EL (cell line): Measurements from ENCODE around the gene CAPN11.

ENCODE experiments used
- DNase-seq: peaks from one replicate; pipeline ENCODE4 v3.0.0-alpha.2; 2016

CAPN11 gene

GRCh38 chr6:44217332-44218143 is 58.9 kb downstream of the CAPN11 start:
- DNase-seq, result no peak

DNA sequence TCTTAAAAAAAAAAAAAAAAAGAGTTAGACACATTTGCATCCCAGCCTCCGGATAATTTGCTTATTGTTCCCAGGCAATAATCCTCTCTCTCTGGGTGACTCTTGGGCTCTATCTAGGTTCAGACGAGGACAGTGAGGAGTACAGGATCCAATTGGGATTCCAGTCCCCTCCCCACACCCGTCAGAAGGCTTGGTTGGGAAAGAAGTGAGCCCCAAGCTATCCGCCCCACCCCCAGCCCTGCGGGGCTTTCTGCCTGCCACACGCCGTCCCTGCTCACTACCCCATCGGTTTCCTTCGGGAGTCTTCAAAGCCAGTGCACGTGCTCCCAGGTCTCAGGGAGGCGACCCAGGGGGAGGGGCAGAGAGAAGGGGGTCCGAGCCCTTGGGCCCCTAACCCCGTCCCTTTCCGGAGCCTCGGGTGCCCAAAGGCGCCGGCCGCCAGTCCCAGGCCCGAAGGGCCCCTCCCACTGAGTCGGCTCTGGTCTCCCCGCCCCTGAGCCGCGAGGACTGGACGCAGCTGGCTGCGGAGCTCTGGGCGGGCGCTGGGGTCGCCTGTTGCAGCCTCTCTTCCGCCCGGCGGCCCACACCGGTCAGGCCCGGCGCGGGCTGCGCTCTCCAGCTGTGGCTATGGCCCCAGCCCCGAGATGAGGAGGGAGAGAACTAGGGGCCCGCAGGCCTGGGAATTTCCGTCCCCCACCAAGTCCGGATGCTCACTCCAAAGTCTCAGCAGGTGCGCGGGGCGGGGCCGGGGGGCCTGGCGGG is 60.6 kb downstream of the CAPN11 start:
- peak; percentile 78 for DNase-seq

DNA sequence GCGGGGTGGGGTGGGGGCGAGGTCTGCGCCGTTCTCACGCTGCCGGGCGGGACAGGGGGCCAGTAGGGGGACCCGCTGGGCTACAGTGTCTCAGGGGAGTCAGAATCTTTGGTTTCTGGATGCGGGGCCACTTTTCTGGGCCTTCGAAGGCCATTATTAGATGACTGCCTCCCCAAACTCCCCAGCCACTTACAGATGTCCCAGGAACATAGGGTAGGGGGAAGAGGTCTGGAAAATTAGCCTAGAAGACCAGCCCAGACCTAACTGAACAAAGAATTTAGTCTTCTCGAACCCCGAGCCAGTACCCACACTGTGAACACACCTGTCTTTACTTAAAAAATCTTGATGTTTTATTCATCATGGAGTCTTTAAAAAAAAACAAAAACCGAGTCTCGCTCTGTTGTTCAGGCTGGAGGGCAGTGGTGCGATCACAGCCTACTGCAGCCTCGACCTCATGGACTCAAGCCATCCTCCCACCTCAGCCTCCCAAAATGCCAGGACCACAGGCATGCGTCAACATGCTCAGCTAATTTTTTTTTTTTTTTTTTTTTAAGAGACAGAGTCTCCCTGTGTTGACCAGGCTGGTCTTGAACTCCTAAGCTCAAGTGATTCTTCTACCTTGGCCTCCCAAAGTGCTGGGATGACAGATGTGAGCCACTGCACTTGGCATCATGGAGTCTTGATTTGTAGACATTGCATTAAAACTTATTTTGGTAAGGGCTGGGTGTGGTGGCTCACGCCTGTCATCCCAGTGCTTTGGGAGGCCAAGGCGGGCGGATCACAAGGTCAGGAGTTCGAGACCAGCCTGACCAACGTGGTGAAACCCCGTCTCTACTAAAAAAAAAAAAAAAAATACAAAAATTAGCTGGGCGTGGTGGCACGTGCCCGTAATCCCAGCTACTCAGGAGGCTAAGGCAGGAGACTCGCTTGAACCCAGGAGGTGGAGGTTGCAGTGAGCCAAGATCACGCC is 61.5 kb downstream of the CAPN11 start:
- DNase-seq, result no peak

- DNase-seq, result no peak
Observed at GRCh38 chr6:44220913-44221290, 62.3 kb downstream of the CAPN11 start.

GRCh38 chr6:44221291-44221960 is 62.8 kb downstream of the CAPN11 start:
- peak; percentile 87 for DNase-seq

- DNase-seq, result no peak
Observed at GRCh38 chr6:44221961-44222335, 63.3 kb downstream of the CAPN11 start.

GRCh38 chr6:44222486-44223318 is 64.1 kb downstream of the CAPN11 start:
- DNase-seq, result no peak

DNA sequence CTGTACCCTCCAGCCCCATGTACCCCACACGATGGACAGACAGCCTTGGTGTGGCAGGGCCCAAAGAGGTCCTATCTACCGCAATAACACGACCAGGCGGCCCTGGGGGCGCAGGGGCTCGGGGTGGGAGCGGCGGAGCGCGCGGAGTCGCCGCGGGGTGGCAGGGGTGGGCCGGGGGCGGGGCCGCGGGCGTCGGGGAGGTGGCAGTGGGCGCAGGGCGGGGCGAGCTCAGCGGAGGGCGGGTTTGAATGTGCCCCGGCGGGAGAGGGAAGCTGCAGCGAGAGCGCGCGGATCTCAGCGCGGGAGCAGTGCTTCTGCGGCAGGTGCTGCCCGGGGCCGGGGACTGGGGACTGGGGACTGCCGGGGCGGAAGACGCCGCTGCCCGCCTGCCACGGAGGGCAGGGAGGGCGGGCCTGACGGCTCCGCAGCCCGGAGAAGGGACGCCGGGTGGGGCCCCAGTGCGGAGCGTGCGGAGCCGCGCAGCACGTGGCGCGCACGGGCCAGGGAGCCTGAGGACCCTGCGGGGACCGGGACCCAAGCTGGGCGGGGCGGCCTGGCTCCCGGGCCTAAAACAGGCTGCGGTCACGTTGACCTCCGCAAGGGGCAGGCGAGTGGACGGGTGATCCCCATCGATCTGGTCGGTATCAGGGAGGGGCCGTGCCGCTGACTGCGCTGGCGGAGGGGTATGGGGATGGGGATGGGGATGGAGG is 64.9 kb downstream of the CAPN11 start, which contains the start of gene SLC29A1:
TSS of gene SLC29A1 (plus strand) at position 277 of the 710 bp plus-strand sequence. CDS start 3,719 bp downstream, outside the sequence.
- peak; percentile 78 for DNase-seq

DNA sequence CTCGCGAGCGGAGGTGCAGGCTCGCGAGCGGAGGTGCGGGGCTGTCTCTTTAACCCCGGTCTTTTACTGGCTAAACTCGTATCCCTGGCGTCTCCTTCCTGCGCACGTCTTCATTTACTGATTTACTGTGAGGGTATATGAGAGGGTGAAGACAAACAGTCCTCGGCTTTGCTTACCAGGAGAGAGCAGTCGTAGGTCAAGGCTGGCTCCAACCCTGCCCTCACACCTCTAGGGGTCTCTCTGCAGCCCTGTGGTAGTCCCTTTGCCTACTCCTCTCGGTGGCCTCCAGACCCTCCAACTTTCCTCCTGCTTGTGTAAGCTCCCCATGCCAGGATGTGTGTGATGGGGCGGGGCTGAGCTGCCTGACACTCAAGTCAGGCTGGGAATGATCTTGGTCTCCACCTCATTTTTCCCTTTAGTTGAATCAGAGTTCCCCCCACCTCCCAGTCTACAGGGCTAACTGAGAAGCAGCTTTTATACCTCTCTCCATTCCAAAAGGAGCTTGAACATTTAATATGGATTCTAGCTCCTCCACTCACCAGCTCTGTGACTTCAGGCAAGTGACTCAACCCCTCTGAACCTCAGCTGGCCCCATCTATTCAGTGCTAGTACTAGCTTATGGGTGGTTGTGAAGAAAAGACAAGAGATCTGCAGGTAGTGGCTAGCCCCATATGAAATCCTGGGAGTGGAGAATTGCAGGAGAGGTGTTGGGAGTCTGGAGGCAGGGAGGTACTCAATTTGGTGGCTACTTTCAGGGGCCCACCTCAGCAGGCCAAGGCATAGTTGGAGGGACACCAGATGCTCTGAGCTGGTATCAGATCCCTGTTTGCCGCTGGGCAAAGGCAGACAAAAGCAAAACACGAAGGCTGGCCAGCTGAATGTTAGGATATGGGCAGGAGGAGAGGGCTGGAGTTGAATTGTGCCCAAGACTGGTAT is 65.7 kb downstream of the CAPN11 start:
- DNase-seq, result peak; percentile 49

DNA sequence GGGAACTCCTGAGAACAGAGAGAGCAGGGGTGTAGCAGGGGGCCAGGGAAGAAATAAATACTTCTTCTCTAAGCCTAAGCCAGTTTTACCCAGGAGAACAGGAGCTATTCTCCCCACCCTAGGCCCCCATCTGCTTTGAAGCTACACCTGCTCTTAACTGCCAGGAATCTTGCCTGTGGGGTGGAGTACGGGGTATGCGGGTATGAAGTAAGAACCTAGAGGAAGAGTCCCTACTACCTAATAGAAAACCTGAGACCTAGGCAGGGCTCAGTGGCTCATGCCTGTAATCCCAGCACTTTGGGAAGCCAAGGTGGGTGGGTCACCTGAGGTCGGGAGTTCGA is 66.3 kb downstream of the CAPN11 start:
- DNase-seq, result no peak

GRCh38 chr6:44225579-44226325 is 67.1 kb downstream of the CAPN11 start:
- no peak for DNase-seq

DNA sequence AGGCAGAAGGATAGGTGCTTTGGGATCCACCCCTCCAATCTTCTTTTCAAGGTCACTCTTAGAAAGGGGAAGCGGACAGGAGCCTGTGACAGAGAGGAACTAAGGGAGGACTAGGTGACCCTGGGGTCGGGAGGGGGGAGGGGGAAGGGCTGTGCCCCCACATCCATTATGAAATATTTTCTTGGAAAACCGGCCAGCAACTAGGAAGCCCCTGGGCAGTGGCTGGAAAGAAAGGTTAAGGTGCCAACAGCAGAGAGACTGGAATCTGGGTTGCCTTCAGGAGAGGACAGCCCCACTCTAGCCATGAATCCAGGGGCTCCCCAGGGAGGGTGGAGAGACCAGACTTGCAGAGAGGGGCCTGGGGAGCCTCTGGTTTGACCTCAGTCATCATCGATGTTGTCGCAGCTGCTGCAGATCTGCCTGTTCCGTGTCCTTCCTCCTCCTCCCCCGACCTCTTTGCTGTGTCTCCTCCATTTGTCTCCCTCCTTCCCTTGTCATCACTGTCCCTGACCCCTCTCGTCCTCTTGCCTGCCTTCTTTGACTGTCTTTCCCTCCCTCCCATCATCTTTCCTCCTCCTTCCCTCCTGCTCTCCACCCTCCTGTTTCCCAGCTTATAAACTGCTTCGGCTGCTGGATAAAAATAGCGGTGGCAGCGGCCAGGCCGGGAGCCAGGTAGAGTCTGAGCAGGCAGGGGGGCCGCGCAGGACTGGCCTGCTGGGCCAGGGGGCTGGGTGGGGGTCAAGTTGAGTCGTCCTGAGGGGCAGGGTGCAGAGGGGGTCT is 67.9 kb downstream of the CAPN11 start:
- no peak for DNase-seq

GRCh38 chr6:44227148-44227793 is 68.7 kb downstream of the CAPN11 start:
- no peak for DNase-seq

GRCh38 chr6:44228031-44228430 is 69.4 kb downstream of the CAPN11 start:
- no peak for DNase-seq

DNA sequence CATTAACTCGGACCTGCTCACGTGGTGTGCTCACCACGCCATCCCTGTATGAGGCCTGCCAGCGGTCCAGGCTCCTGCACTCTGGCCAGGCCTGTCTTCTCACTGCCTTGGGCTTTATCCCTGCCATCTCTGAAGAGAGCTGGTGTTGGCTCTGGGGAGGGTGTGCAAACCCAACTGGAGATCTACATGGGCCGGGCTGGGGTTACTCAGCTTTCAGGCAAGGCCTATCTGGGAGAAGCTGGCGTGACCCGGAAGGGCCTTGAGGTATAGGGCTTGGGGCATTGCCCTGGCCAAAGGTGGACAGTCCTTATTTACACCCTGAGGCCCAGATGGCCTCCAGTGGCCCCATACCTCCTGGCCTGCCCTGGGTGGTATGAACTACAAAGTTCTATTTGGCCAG is 69.8 kb downstream of the CAPN11 start:
- DNase-seq, result no peak

- DNase-seq, result no peak
Observed at GRCh38 chr6:44228836-44229235, 70.2 kb downstream of the CAPN11 start.

GRCh38 chr6:44229376-44230033 is 70.9 kb downstream of the CAPN11 start:
- DNase-seq, result no peak
